H9 (cell line): Measurements from ENCODE around the gene SLC10A3. TPM values are rescaled to one million over a fixed set of nuclear protein-coding genes. Genes with fewer than 3 reads are reported as not detected.

ENCODE experiments used
- DNase-seq: peaks from one replicate; pipeline ENCODE4 v3.0.0-alpha.2; 2017
- H2AFZ ChIP-seq: one replicate; pipeline ENCODE4 v1.6.1; 2013; ENCODE audit warnings: mild to moderate bottlenecking, low read length, control low read depth, moderate library complexity
- H2AK5ac ChIP-seq: 2 replicates; pipeline ENCODE4 v1.6.1; 2013; ENCODE audit warnings: low read length, control low read depth, mixed read lengths; ENCODE audit not compliant: insufficient read length
- H2BK120ac ChIP-seq: one replicate; pipeline ENCODE4 v1.6.1; 2013; ENCODE audit warnings: low read depth, mild to moderate bottlenecking, low read length, control low read depth, inconsistent platforms; ENCODE audit not compliant: poor library complexity, severe bottlenecking
- H2BK12ac ChIP-seq: 2 replicates; pipeline ENCODE4 v1.6.1; 2013; ENCODE audit warnings: low read length, control low read depth, mixed read lengths, low read depth; ENCODE audit not compliant: insufficient read length
- H2BK15ac ChIP-seq: 2 replicates; pipeline ENCODE4 v1.6.1; 2013; ENCODE audit warnings: low read depth, low read length, control low read depth
- H2BK20ac ChIP-seq: one replicate; pipeline ENCODE4 v1.6.1; 2013; ENCODE audit warnings: low read depth, mild to moderate bottlenecking, low read length, control low read depth, inconsistent platforms; ENCODE audit not compliant: poor library complexity, severe bottlenecking
- H2BK5ac ChIP-seq: 2 replicates; pipeline ENCODE4 v1.6.1; 2013; ENCODE audit warnings: low read length, control low read depth, mixed read lengths; ENCODE audit not compliant: insufficient read length
- H3K14ac ChIP-seq: 2 replicates; pipeline ENCODE4 v1.6.1; 2013; ENCODE audit warnings: low read length, control low read depth; ENCODE audit not compliant: insufficient read depth
- H3K18ac ChIP-seq: 2 replicates; pipeline ENCODE4 v1.6.1; 2013; ENCODE audit warnings: low read depth, mild to moderate bottlenecking, mixed read lengths, low read length, control low read depth; ENCODE audit not compliant: insufficient read length
- H3K23ac ChIP-seq: 2 replicates; pipeline ENCODE4 v1.6.1; 2013; ENCODE audit warnings: low read length, control low read depth, mixed read lengths, low read depth; ENCODE audit not compliant: insufficient read length
- H3K23me2 ChIP-seq: 2 replicates; pipeline ENCODE4 v1.6.1; 2013; ENCODE audit warnings: low read depth, mild to moderate bottlenecking, mixed read lengths, low read length, control low read depth; ENCODE audit not compliant: insufficient read length, poor library complexity, severe bottlenecking
- H3K27ac ChIP-seq: 2 replicates; pipeline ENCODE4 v1.5.1; 2013; ENCODE audit warnings: low read length, control low read depth, mixed read lengths, low read depth; ENCODE audit not compliant: insufficient read length
- H3K27me3 ChIP-seq: 2 replicates; pipeline ENCODE4 v1.6.1; 2013; ENCODE audit warnings: low read length, control low read depth, inconsistent platforms; ENCODE audit not compliant: insufficient read depth
- H3K4ac ChIP-seq: 2 replicates; pipeline ENCODE4 v1.6.1; 2013; ENCODE audit warnings: low read depth, mild to moderate bottlenecking, control low read depth, inconsistent platforms, low read length, moderate library complexity
- H3K4me1 ChIP-seq: 2 replicates; pipeline ENCODE4 v1.6.1; 2013; ENCODE audit warnings: low read length, control low read depth, inconsistent platforms; ENCODE audit not compliant: insufficient read depth
- H3K4me2 ChIP-seq: 2 replicates; pipeline ENCODE4 v1.6.1; 2013; ENCODE audit warnings: low read length, control low read depth, mixed read lengths; ENCODE audit not compliant: insufficient read length, insufficient read depth
- H3K56ac ChIP-seq: 2 replicates; pipeline ENCODE4 v1.6.1; 2013; ENCODE audit warnings: low read depth, mild to moderate bottlenecking, mixed read lengths, low read length, control low read depth; ENCODE audit not compliant: insufficient read length
- H3K79me1 ChIP-seq: 2 replicates; pipeline ENCODE4 v1.6.1; 2013; ENCODE audit warnings: low read depth, mild to moderate bottlenecking, moderate library complexity, low read length, control low read depth, inconsistent platforms; ENCODE audit not compliant: insufficient read depth, poor library complexity, severe bottlenecking
- H3K79me2 ChIP-seq: 2 replicates; pipeline ENCODE4 v1.6.1; 2013; ENCODE audit warnings: low read length, control low read depth, inconsistent platforms; ENCODE audit not compliant: insufficient read depth
- H3K9ac ChIP-seq: 2 replicates; pipeline ENCODE4 v1.6.1; 2013; ENCODE audit warnings: low read length, control low read depth, mixed read lengths; ENCODE audit not compliant: insufficient read length; ENCODE audit errors: extremely low read depth
- H3K9me3 ChIP-seq: one replicate; pipeline ENCODE4 v1.6.1; 2013; ENCODE audit warnings: low read depth, low read length, inconsistent platforms; ENCODE audit not compliant: control insufficient read depth
- H3T11ph ChIP-seq: one replicate; pipeline ENCODE4 v1.6.1; 2013; ENCODE audit warnings: mild to moderate bottlenecking, low read length, control low read depth, inconsistent platforms
- H4K20me1 ChIP-seq: one replicate; pipeline ENCODE4 v1.6.1; 2013; ENCODE audit not compliant: control insufficient read depth, insufficient read length, insufficient read depth
- H4K5ac ChIP-seq: 2 replicates; pipeline ENCODE4 v1.6.1; 2013; ENCODE audit warnings: low read depth, mild to moderate bottlenecking, mixed read lengths, low read length, control low read depth; ENCODE audit not compliant: insufficient read length
- H4K8ac ChIP-seq: replicated peaks from 2 replicates; pipeline ENCODE4 v1.6.1; 2013; ENCODE audit warnings: low read length, control low read depth, mixed read lengths, low read depth; ENCODE audit not compliant: insufficient read length
- H4K91ac ChIP-seq: 2 replicates; pipeline ENCODE4 v1.6.1; 2013; ENCODE audit warnings: low read depth, mild to moderate bottlenecking, moderate library complexity, mixed read lengths, low read length, control low read depth; ENCODE audit not compliant: insufficient read length
- H3K27ac Mint-ChIP-seq, 3 experiments: 2 replicates in 2 of 3; 3 replicates in 1 of 3; pipeline ENCODE4 v1.8.0; 2020 to 2021; ENCODE audit warnings: mixed read lengths in 3 of 3, mild to moderate bottlenecking in 1 of 3, moderate library complexity in 1 of 3
- H3K27me3 Mint-ChIP-seq: 2 replicates; pipeline ENCODE4 v1.8.0; 2021; ENCODE audit warnings: low read depth, mild to moderate bottlenecking, moderate library complexity, mixed read lengths
- H3K36me3 Mint-ChIP-seq, 3 experiments: 2 replicates in 2 of 3; 3 replicates in 1 of 3; pipeline ENCODE4 v1.8.0; 2020 to 2021; ENCODE audit warnings: low read depth in 3 of 3, mixed read lengths in 3 of 3; ENCODE audit not compliant: insufficient read depth in 1 of 3
- H3K4me1 Mint-ChIP-seq, 2 experiments: 2 replicates each; pipeline ENCODE4 v1.8.0; 2020; ENCODE audit warnings: mixed read lengths in 2 of 2
- H3K4me3 Mint-ChIP-seq, 2 experiments: 2 replicates in 1 of 2; 3 replicates in 1 of 2; pipeline ENCODE4 v1.8.0; 2020 to 2021; ENCODE audit warnings: mild to moderate bottlenecking in 2 of 2, mixed read lengths in 2 of 2, moderate library complexity in 1 of 2
- H3K9me3 Mint-ChIP-seq, 2 experiments: 2 replicates in 1 of 2; 3 replicates in 1 of 2; pipeline ENCODE4 v1.8.0; 2020; ENCODE audit warnings: mild to moderate bottlenecking in 2 of 2, mixed read lengths in 2 of 2, moderate library complexity in 1 of 2
- CTCF ChIP-seq: fragments of 200-600 bp; sonication (generic); conservative IDR thresholded peaks from 3 replicates; pipeline ENCODE4 v1.8.0; 2021; ENCODE audit warnings: antibody characterized with exemption, mild to moderate bottlenecking
- WGBS: extraction: QIAGEN DNeasy Blood & Tissue Kit; methylation state at CpG from one replicate; pipeline ENCODE4 v1.1.7; 2013; ENCODE audit warnings: missing lambda C conversion rate, low lambda C conversion rate, mixed read lengths; ENCODE audit not compliant: insufficient read length; ENCODE audit errors: extremely low coverage; 5-methylcytosine and 5-hydroxymethylcytosine counted together
- total RNA-seq: library from RNA; stranded (reverse); gene quantifications from 2 replicates; pipeline ENCODE4 v1.2.1, GENCODE V29; 2021

The SLC10A3 gene
- total RNA-seq, 1 experiment from 2014 or later: 8.8 TPM

- DNase-seq: no peak
- Mint-ChIP-seq H3K36me3 (peaks cover 25 to 30% (median 26%) of the 10 kb centered on the region in 3 experiments), H3K4me3 (peak overlapping the region; percentile 72 to 83), H3K9me3 (peaks cover 58 to 80% of the 10 kb centered on the region in 2 experiments), H3K27me3 (peaks cover 25% of the 10 kb centered on the region), H3K4me1 (peaks cover 0 to 7% of the 10 kb centered on the region in 2 experiments; a peak in 1 of 4 replicates), H3K27ac (no peak overlapping the region)
- Histone ChIP-seq H3K14ac (no peak overlapping the region), H4K20me1 (no peaks in the 10 kb centered on the region), H3K23me2 (peaks cover 8% of the 10 kb centered on the region), H2BK5ac (no peak overlapping the region), H2AFZ (no peak overlapping the region), H3K9me3 (peaks cover 18% of the 10 kb centered on the region), H3K4ac (no peak overlapping the region), H2BK12ac (no peak overlapping the region), H3K27me3 (no peaks in the 10 kb centered on the region; the same call in 1 of the 2 replicates), H2AK5ac (no peak overlapping the region), H2BK15ac (no peak overlapping the region), H2BK120ac (no peak overlapping the region), H3K27ac (no peak overlapping the region), H3K9ac (no peak overlapping the region), H3K18ac (no peak overlapping the region), H2BK20ac (no peak overlapping the region), H3T11ph (no peak overlapping the region), H3K56ac (no peak overlapping the region), H3K79me1 (no peaks in the 10 kb centered on the region), H3K4me2 (peak overlapping the region; percentile 48), H4K5ac (no peak overlapping the region), H4K8ac (no peak overlapping the region), H3K23ac (no peak overlapping the region), H4K91ac (no peak overlapping the region), H3K4me1 (no peaks in the 10 kb centered on the region), H3K79me2 (no peaks in the 10 kb centered on the region)
- TF ChIP-seq CTCF: no peak
- no CpG with 5 or more reads among the region's 15 CpGs for WGBS
These were observed 31.3 kb downstream of the SLC10A3 start for GRCh38 chrX:154458954-154459778.
